Liver (tissue), 3 donors: ENCODE measurements around the gene CBX2.

ENCODE experiments used
- FOXA1 ChIP-seq: IDR thresholded peaks from 2 replicates; pipeline ENCODE4 v1.6.1; 2016; ENCODE audit warnings: antibody characterized with exemption
- GABPA ChIP-seq, 2 donors: IDR thresholded peaks in 1 of 2; conservative IDR thresholded peaks in 1 of 2; 2 replicates each; pipeline ENCODE4 v1.6.1; 2016; ENCODE audit warnings: antibody characterized with exemption in 2 of 2, mild to moderate bottlenecking in 1 of 2, moderate library complexity in 1 of 2
- JUND ChIP-seq, 2 donors: IDR thresholded peaks; 2 replicates each; pipeline ENCODE4 v1.6.1; 2016; ENCODE audit warnings: antibody characterized with exemption in 2 of 2
- REST ChIP-seq: IDR thresholded peaks from 2 replicates; pipeline ENCODE4 v1.6.1; 2016; ENCODE audit warnings: antibody characterized with exemption, mild to moderate bottlenecking
- RXRA ChIP-seq, 2 donors: IDR thresholded peaks; 2 replicates each; pipeline ENCODE4 v1.6.1; 2017 to 2018; ENCODE audit warnings: antibody characterized with exemption in 2 of 2, mild to moderate bottlenecking in 1 of 2
- YY1 ChIP-seq: IDR thresholded peaks from 2 replicates; pipeline ENCODE4 v1.6.1; 2016; ENCODE audit warnings: antibody characterized with exemption, mild to moderate bottlenecking
- TF ChIP-seq, protein P1 (sequence below): fragments of 150-350 bp; IDR thresholded peaks from 2 replicates; pipeline ENCODE4 v1.5.1; 2017; ENCODE audit warnings: improper control_type of control experiment, low read depth, low read length; ENCODE audit not compliant: missing input control
- donor health status: healthy.
- donor health status: healthy.

DNA sequence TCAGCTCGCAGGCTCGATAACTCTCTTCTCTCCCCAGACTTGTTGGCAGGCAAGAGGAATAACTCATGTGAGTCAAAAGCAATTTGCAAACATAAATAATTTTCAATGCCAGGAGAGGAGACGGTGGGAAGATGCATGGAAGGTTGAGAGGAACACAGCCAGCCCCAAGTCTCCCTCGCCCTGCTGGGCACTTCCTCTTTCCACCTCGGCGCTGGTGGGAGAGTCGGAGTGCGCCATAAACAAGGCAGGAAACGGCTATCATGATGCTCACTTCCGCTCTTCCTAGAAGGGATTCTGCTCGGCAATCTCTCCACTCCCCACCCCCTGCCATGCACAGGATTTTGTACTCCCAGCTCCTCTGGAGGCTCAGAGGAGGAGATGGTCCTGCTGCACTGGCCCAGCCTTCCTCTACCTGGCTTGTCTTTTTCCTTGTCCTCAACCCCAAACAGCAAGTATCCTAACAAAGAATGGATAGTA, 48.3 kb downstream of the CBX2 start:
- TF ChIP-seq JUND (IDR thresholded peaks at IDR 0.05) (no peak), GABPA (IDR thresholded peaks at IDR 0.05 in 1 of 2, conservative IDR thresholded peaks at IDR 0.05 in 1 of 2) (no peak), REST (no peak), RXRA (IDR thresholded peaks at IDR 0.05) (no peak), FOXA1 (no peak), YY1 (no peak)
- TF ChIP-seq, protein P1, sequence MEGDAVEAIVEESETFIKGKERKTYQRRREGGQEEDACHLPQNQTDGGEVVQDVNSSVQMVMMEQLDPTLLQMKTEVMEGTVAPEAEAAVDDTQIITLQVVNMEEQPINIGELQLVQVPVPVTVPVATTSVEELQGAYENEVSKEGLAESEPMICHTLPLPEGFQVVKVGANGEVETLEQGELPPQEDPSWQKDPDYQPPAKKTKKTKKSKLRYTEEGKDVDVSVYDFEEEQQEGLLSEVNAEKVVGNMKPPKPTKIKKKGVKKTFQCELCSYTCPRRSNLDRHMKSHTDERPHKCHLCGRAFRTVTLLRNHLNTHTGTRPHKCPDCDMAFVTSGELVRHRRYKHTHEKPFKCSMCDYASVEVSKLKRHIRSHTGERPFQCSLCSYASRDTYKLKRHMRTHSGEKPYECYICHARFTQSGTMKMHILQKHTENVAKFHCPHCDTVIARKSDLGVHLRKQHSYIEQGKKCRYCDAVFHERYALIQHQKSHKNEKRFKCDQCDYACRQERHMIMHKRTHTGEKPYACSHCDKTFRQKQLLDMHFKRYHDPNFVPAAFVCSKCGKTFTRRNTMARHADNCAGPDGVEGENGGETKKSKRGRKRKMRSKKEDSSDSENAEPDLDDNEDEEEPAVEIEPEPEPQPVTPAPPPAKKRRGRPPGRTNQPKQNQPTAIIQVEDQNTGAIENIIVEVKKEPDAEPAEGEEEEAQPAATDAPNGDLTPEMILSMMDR = no peak
